OCI-LY7 (cell line): ENCODE results near the gene CTSO. TPM values are rescaled to one million over a fixed set of nuclear protein-coding genes. Genes with fewer than 3 reads are reported as not detected.

Experiments
- BruUV-seq: library from RNA; stranded (reverse); fragments of 400-500 nt; replicated peaks from 2 replicates; lab custom pipeline; 2021; lab: Mats Ljungman, UMichigan
- CTCF ChIA-PET: fragments of 300-600 bp; sonication (Branson Sonifier 250); formaldehyde crosslinking; loops from one replicate; lab custom pipeline; 2022; ENCODE audit warnings: antibody characterized with exemption; ENCODE audit not compliant: unreplicated experiment; lab: Charles Lee
- POLR2A ChIA-PET: fragments of 300-600 bp; sonication (Branson Sonifier 250); formaldehyde crosslinking; loops from one replicate; lab custom pipeline; 2022; ENCODE audit warnings: antibody characterized with exemption; lab: Charles Lee
- DNase-seq: peaks from one replicate; pipeline ENCODE4 v3.0.0-alpha.2; 2015; ENCODE audit warnings: low spot score
- H2AFZ ChIP-seq: fragments of 200-600 bp; sonication (generic), shearing (Covaris generic); 2 replicates; pipeline ENCODE4 v1.6.1; 2014; ENCODE audit warnings: mild to moderate bottlenecking, antibody characterized with exemption, low read length, moderate library complexity
- H3K27ac ChIP-seq: fragments of 200-600 bp; sonication (generic); 2 replicates; pipeline ENCODE4 v1.5.1; 2014; ENCODE audit warnings: mixed run types, low read depth, mild to moderate bottlenecking, moderate library complexity, low read length, inconsistent platforms; ENCODE audit not compliant: poor library complexity, severe bottlenecking
- H3K36me3 ChIP-seq: fragments of 200-600 bp; sonication (generic); 2 replicates; pipeline ENCODE4 v1.6.1; 2014; ENCODE audit warnings: mild to moderate bottlenecking, antibody characterized with exemption, low read length, moderate library complexity, mixed read lengths; ENCODE audit not compliant: insufficient read depth
- H3K4me1 ChIP-seq: fragments of 200-600 bp; sonication (generic); 2 replicates; pipeline ENCODE4 v1.5.1; 2014; ENCODE audit warnings: mild to moderate bottlenecking, low read length; ENCODE audit not compliant: insufficient read depth, poor library complexity, severe bottlenecking
- H3K4me2 ChIP-seq: fragments of 200-600 bp; sonication (generic); 2 replicates; pipeline ENCODE4 v1.6.1; 2014; ENCODE audit warnings: mild to moderate bottlenecking, low read length
- H3K4me3 ChIP-seq: fragments of 200-600 bp; sonication (generic); 2 replicates; pipeline ENCODE4 v1.5.1; 2014; ENCODE audit warnings: mild to moderate bottlenecking, low read depth, low read length; ENCODE audit not compliant: poor library complexity, severe bottlenecking
- H3K79me2 ChIP-seq: fragments of 200-600 bp; sonication (generic); 2 replicates; pipeline ENCODE4 v1.6.1; 2016; ENCODE audit warnings: low read depth, mild to moderate bottlenecking, low read length, moderate library complexity, mixed read lengths; ENCODE audit not compliant: insufficient read depth
- H3K9me2 ChIP-seq: fragments of 200-600 bp; sonication (generic); 2 replicates; pipeline ENCODE4 v1.6.1; 2016; ENCODE audit warnings: mild to moderate bottlenecking, low read length, mixed read lengths; ENCODE audit not compliant: insufficient read depth
- H3K9me3 ChIP-seq: fragments of 200-600 bp; sonication (generic); 2 replicates; pipeline ENCODE4 v1.6.1; 2014; ENCODE audit warnings: mild to moderate bottlenecking, mixed run types, low read length, mixed read lengths
- H4K20me1 ChIP-seq: fragments of 200-600 bp; sonication (generic); 2 replicates; pipeline ENCODE4 v1.6.1; 2014; ENCODE audit warnings: mild to moderate bottlenecking, antibody characterized with exemption, low read length, moderate library complexity, mixed read lengths; ENCODE audit not compliant: insufficient read depth
- EZH2phosphoT487 ChIP-seq: fragments of 200-600 bp; sonication (generic); IDR thresholded peaks from 2 replicates; pipeline ENCODE4 v1.6.1; 2018; ENCODE audit warnings: low read depth, borderline replicate concordance, mild to moderate bottlenecking, mixed run types, antibody characterized with exemption, low read length, moderate library complexity, mixed read lengths
- intact Hi-C: fragments of 100-400 bp; cut with micrococcal nuclease; formaldehyde crosslinking; loops from one replicate; pipeline ENCODE4 v1.10.0; 2022; ENCODE audit not compliant: unreplicated experiment
- total RNA-seq, 2 experiments: library from RNA; depleted of rRNA in 1 of 2; stranded (reverse); fragments of >200 nt in 1 of 2; shearing (Covaris generic) in 1 of 2; gene quantifications; 2 replicates each; pipeline ENCODE4 v1.2.3, GENCODE V29; 2014 to 2022
- TF ChIP-seq, protein P1 (sequence below): fragments of 200-600 bp; sonication (generic); conservative IDR thresholded peaks from 2 replicates; pipeline ENCODE4 v1.5.1; 2014; ENCODE audit warnings: mild to moderate bottlenecking, antibody characterized with exemption, low read length, moderate library complexity, mixed read lengths

The CTSO gene
- total RNA-seq, 2 experiments from 2014 or later = 0.92 to 1.8 TPM

DNA sequence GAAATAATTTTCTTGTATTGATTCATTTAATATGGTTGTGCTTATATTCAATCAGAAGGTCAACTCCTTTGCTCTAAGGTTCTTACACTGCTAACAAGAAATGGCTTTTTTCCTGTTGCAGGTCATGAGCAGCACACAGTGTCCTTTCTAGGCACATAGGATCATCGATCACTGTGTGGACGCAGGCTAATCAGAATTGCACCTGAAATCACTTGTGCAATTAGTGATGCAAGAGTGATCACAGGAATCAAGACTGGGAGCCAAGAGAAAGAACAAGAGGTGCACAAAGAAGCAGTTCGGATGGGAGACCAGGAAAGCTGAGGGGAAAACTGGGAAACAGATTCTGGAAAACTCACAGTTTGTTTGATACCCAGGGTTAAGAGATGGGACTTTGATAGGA is 29.0 kb downstream of the CTSO start:
- H4K20me1 ChIP-seq = no peaks in the 10 kb centered on the region
- ChIA-PET CTCF (no interaction called here), POLR2A (no interaction called here)
- H3K4me2 ChIP-seq = no peak overlapping the region
- intact Hi-C loops = no loop called here
- H2AFZ ChIP-seq = no peak overlapping the region
- TF ChIP-seq, protein P1, sequence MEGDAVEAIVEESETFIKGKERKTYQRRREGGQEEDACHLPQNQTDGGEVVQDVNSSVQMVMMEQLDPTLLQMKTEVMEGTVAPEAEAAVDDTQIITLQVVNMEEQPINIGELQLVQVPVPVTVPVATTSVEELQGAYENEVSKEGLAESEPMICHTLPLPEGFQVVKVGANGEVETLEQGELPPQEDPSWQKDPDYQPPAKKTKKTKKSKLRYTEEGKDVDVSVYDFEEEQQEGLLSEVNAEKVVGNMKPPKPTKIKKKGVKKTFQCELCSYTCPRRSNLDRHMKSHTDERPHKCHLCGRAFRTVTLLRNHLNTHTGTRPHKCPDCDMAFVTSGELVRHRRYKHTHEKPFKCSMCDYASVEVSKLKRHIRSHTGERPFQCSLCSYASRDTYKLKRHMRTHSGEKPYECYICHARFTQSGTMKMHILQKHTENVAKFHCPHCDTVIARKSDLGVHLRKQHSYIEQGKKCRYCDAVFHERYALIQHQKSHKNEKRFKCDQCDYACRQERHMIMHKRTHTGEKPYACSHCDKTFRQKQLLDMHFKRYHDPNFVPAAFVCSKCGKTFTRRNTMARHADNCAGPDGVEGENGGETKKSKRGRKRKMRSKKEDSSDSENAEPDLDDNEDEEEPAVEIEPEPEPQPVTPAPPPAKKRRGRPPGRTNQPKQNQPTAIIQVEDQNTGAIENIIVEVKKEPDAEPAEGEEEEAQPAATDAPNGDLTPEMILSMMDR = no peak
- TF ChIP-seq EZH2phosphoT487 = no peak
- H3K9me2 ChIP-seq = no peaks in the 10 kb centered on the region
- DNase-seq = no peak
- no peaks in the 10 kb centered on the region for H3K36me3 ChIP-seq
- no TSS peak for BruUV-seq
- H3K4me3 ChIP-seq = no peak overlapping the region
- H3K27ac ChIP-seq = no peak overlapping the region
- H3K4me1 ChIP-seq = peaks cover 3% of the 10 kb centered on the region
- no peaks in the 10 kb centered on the region for H3K79me2 ChIP-seq
- H3K9me3 ChIP-seq = no peaks in the 10 kb centered on the region

DNA sequence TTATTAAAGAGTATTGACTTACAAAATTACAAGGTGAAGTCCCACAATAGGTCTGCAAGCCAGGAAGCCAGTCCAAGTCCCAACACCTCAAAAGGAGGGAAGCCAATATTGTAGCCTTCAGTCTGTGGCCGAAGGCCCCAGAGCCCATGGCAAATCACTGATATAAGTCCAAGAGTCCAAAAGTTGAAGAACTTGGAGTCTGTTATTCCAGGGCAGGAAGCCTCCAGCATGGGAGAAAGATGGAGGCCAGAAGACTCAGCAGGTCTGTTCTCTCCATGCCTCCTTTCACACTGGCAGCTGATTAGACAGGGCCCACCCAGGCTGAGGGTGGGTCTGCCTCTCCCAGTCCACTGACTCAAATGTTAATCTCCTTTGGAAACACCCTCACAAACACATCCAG is 32.1 kb downstream of the CTSO start:
- CTCF ChIA-PET = no interaction called here
- POLR2A ChIA-PET = interaction anchor here (0.7 to 1.0 kb wide), 2 partner anchors 8 to 172 kb away, joined by 3 read pairs; no protein-coding TSS in a partner anchor
- H3K4me2 ChIP-seq = no peak overlapping the region
- BruUV-seq = no TSS peak
- no peak for DNase-seq
- no peaks in the 10 kb centered on the region for H3K4me1 ChIP-seq
- H3K27ac ChIP-seq = no peak overlapping the region
- no peaks in the 10 kb centered on the region; the same call in 1 of the 2 replicates for H4K20me1 ChIP-seq
- H3K79me2 ChIP-seq = no peaks in the 10 kb centered on the region
- H3K4me3 ChIP-seq = no peak overlapping the region
- intact Hi-C loops = no loop called here
- no peaks in the 10 kb centered on the region for H3K9me2 ChIP-seq
- H3K36me3 ChIP-seq = no peaks in the 10 kb centered on the region
- H3K9me3 ChIP-seq = no peaks in the 10 kb centered on the region
- TF ChIP-seq, protein P1 = no peak
- TF ChIP-seq EZH2phosphoT487 = no peak
- no peak overlapping the region for H2AFZ ChIP-seq

DNA sequence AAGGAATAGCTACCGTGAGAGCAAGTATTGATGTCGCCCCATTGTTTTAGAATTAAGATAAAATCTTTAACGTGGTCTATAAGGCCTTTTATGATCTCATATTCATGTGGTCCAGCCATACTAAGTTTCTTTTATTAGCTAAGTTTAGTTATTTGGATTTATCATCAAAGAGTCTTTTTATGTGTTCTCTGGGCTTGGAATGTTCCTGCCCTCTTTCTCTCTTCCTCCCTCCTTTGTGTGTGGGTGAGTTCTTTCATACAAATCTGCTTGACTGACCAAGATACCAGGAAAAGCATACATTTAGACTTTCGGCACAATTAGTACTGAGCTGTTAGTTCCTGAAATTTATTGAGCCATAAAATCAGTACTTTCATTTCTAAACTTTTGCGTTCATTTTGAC is 38.9 kb downstream of the CTSO start:
- CTCF ChIA-PET = no interaction called here
- no peak for DNase-seq
- Histone ChIP-seq H4K20me1 (no peaks in the 10 kb centered on the region; the same call in 1 of the 2 replicates), H3K36me3 (no peaks in the 10 kb centered on the region), H2AFZ (no peak overlapping the region), H3K9me3 (no peaks in the 10 kb centered on the region), H3K79me2 (no peaks in the 10 kb centered on the region), H3K4me2 (no peak overlapping the region), H3K4me3 (no peak overlapping the region), H3K4me1 (no peaks in the 10 kb centered on the region), H3K9me2 (no peaks in the 10 kb centered on the region), H3K27ac (no peak overlapping the region)
- TF ChIP-seq EZH2phosphoT487 = no peak
- TF ChIP-seq, protein P1 = no peak
- intact Hi-C loops = no loop called here
- POLR2A ChIA-PET = interaction anchor here (0.8 kb wide), 1 partner anchor 114 kb away, joined by 4 read pairs; no protein-coding TSS in a partner anchor
- BruUV-seq = no TSS peak
